SH-SY5Y (cell line): ENCODE data around the gene CHRNB2.

ENCODE experiments used
- GATA2 ChIP-seq: IDR thresholded peaks from 2 replicates; pipeline ENCODE4 v1.6.1; 2011; ENCODE audit warnings: mild to moderate bottlenecking, low read depth, low read length
- GATA3 ChIP-seq: IDR thresholded peaks from 2 replicates; pipeline ENCODE4 v1.6.1; 2011; ENCODE audit warnings: low read depth, mild to moderate bottlenecking, low read length, moderate library complexity

CHRNB2 gene

DNA sequence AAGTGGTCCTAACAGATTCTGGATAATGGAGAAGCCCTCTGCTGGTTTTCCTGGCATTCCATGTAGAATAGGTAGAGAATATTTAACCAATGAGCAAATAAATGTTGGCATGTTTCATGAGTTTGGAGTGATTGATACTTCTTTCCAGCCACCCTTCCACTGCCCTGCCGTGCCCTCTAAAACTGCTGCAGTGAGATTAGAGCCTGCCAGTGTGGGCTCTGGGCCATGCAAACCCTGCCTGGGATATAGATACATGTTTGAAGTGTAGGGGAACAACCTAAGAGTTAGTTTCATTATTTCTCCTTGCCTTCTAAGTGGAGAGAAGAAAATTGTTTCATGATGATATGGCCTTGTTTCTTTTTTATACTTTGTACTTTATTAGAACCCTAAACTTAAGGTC lies 19.6 kb upstream of the CHRNB2 start:
- TF ChIP-seq GATA2 = no peak
- TF ChIP-seq GATA3 = no peak

- TF ChIP-seq GATA2 = no peak
- TF ChIP-seq GATA3 = no peak
These were observed 18.3 kb upstream of the CHRNB2 start for GRCh38 chr1:154549202-154549770.

DNA sequence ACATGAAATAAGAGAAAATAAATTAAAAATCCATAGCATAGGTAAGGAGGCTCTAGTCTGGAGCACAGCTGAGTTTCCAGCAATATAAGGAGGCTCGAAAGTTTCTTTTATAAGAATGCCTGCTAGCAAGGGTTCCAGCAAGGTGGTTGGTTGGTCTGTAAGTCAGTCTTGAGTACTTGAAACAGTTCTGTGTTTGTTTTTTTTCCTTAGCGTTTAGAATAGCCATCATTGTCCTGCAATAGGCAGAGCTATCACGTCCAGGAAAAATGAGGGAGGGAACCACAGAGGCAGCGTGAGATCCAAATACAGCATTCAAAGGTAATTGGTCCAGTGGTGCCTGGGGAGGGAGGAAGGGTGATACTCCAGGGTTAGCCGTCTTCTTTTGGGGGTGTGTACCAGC lies 17.5 kb upstream of the CHRNB2 start:
- TF ChIP-seq GATA2 (no peak), GATA3 (no peak)

- no peak for TF ChIP-seq GATA2
- no peak for TF ChIP-seq GATA3
These were observed 16.9 kb upstream of the CHRNB2 start for GRCh38 chr1:154550657-154551056.

- TF ChIP-seq GATA2 (no peak), GATA3 (no peak)
These were observed 16.1 kb upstream of the CHRNB2 start for GRCh38 chr1:154551474-154551873.

DNA sequence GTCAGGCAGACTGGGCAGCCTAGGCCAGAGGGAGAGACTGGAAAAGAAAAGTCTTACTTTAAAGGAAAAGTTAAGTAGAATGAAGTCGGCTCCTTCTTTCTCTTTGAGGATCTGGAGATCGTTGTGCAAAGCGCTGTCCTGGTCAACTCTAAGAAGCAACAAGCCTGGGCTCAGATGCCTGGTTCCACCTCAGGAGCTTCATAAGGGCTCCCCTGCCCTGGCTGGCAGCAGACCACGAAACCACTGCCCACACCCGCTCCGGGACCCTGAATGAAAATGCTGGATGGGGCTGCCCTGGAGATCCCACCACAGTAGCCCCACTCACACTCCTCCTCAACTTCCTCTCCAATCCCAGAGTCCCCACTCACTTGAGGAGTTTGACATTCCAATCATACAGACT lies 15.5 kb upstream of the CHRNB2 start:
- TF ChIP-seq GATA3 = no peak

GRCh38 chr1:154553056-154554030 lies 14.2 kb upstream of the CHRNB2 start:
- TF ChIP-seq GATA2 = no peak
- no peak for TF ChIP-seq GATA3

DNA sequence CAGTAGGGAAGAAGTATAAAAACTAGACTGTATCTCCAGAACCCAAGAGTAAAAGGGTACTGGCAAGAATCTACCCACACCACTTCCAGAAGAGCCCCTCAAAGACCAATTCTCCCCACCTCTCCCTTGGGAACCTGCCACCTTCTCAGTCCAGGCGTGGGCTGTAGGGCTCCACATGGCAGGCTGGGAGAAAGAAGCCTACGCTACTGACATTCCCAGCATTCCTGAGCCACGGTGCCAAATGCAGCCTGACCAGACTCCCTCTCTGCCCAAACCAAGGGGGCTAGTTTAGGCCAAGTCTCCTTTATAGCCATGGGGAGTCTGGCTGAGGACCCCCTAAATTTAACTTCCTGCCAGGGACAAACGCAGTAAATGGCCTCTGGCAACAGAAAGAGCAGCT lies 11.2 kb upstream of the CHRNB2 start:
- TF ChIP-seq GATA3 (no peak), GATA2 (no peak)

DNA sequence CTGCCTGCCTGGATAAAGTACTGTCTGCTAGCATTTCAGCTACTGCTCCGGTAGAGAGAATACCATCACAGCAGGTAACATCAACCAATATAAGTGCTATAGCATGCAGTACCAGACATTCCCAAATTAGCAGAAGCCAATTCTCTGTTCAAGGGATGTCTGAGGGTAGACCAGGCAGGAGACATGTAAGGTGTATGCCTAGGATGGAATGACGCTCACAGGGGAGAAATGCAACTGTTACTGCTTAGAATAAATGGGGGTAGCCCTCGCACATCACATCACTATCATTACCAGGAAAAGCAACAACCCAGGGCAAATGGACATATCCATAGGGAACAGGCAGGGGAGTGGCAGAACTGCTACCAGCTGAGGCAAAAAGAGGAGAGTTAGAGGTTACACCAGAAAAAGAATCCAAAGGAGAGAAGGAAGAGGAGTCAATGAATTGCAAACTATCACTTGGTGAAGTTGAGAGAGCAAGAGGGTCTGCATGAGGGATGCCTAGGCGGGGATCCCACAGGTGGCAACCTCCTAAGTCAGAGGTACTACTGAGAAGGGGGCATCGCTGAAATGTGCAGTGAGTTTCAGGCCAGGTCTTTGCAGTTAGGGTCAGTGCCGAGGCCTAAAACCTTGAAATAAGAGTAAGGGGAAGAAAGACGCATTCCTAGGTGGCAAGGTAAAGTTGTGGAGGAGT lies 10.2 kb upstream of the CHRNB2 start:
- TF ChIP-seq GATA2 (no peak), GATA3 (no peak)

DNA sequence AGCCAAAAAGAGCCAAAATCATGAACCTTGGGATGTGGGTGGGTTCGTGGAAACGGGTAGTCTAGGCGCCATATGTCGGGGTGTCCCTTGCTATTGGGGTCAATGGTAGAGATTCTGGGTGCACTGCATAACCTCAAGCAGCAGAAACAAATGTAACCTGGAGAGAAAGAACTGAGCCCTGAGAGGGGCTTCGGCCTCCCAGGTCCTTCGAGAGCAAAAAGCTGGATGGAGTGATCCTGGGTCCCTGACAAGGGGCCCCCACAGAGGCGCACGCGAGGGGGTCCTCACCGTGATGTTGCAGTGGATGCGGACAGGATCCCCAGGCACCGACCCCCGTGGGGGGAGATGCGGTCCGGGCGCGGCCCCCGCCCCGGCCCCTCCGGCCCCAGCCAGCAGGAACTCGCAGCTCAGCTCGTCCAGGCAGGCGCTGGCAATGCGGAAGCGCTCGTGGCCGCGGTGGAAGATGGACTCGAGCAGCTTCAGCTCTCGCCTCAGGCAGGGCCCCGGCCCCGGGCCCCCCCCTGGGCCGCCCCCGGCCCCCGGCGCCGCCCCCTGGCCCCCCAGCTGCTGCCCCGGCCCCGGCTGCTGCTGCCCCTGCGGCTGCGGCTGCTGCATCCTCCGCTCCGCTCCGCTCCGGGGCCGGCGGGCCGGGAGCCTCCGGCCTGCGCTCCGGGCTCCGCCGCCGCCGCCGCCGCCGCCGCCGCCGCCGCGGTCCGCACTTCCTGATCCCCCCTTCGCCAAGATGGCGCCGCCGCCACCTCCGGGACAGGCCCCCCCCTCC lies 9.4 kb upstream of the CHRNB2 start, which contains the start of gene UBE2Q1:
Gene UBE2Q1, minus strand, starts transcription at position 724 of the 781 bp plus-strand sequence. Its CDS starts 109 bp downstream, at position 615.
- TF ChIP-seq GATA2 (no peak), GATA3 (no peak)

DNA sequence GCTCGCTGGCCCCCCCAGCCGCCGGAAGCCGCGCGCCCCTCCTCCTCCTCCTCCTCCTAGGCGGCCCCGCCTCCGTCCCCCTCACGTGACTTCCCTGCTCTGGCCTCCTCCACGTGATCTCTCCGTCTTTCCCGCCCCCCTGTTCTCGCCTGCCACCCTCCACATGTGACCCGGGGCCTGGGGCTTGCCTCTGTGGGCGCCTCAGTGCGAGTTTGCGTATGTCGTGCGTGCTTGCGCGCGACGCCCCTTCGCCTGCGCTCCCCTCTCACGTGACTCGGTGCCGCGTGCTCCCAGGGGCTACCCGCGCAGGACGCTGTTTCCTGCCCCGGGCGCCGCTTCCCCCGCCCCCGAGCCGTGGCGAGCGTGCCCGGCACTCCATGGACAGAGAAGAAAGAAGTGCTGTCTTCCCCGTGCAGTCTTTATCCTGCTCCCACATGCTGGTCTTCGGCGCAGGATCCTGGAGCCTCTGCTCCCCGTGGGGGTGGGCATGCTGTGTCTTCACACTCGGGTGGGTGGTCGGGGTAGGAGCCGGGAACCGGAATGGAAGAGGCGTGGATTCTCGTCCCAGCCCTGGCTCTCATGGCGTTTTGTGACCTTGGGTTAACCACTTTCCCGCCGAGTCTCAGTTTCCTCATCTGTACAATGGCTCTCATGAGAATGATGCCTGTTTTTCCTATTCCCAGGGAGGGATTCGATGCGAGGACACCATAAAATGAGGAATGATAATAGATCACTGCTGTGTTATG lies 8.7 kb upstream of the CHRNB2 start:
- TF ChIP-seq GATA3 (no peak), GATA2 (no peak; the same call in 1 of the 2 replicates)

GRCh38 chr1:154559466-154560044 lies 8.0 kb upstream of the CHRNB2 start:
- TF ChIP-seq GATA3 = no peak
- no peak for TF ChIP-seq GATA2

DNA sequence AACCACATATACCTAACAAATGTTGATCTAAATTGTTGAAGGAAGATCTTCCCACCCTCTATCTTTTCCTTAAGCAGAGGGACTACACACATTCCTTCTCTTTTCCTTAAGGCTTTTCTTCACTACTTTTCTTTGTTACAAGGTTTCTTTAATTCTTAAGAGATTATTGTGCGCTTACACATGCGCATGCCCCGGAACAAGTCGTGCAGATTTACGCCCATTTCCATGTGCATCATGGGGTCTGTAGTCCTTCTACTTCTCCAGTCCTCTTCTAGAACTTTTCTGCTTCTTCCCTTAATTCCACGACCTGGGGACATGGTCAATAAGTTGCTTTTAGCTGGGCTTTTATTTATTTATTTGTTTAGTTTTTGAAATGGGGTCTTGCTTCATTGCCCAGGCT lies 1.7 kb upstream of the CHRNB2 start:
- TF ChIP-seq GATA2 = no peak
- no peak for TF ChIP-seq GATA3
